Liver (tissue), 9 donors: ENCODE results near the gene INPP5A. TPM values are rescaled to one million over a fixed set of nuclear protein-coding genes. Genes with fewer than 3 reads are reported as not detected.

Experiments used
- DNase-seq: peaks from one replicate; pipeline ENCODE4 v3.0.0-alpha.2; 2017; ENCODE audit warnings: low spot score
- H3K27ac ChIP-seq, 2 donors: one replicate each; pipeline ENCODE4 v1.7.0; 2013; ENCODE audit warnings: inconsistent platforms in 2 of 2, low read length in 2 of 2, control low read depth in 1 of 2, low read depth in 1 of 2, mild to moderate bottlenecking in 1 of 2
- H3K27me3 ChIP-seq, 4 donors: one replicate each; pipeline versions ENCODE4 v1.6.1 to v1.7.0; 2013; ENCODE audit warnings: low read length in 3 of 4, inconsistent platforms in 1 of 4, mild to moderate bottlenecking in 1 of 4, moderate library complexity in 1 of 4; ENCODE audit not compliant: control insufficient read depth in 4 of 4, insufficient read depth in 4 of 4
- H3K36me3 ChIP-seq, 4 donors: one replicate each; pipeline versions ENCODE4 v1.6.1 to v1.7.0; 2013; ENCODE audit warnings: low read length in 3 of 4, mild to moderate bottlenecking in 3 of 4, low read depth in 1 of 4, moderate library complexity in 1 of 4; ENCODE audit not compliant: control insufficient read depth in 4 of 4, insufficient read depth in 3 of 4
- H3K4me1 ChIP-seq, 4 donors: one replicate each; pipeline versions ENCODE4 v1.6.1 to v1.7.0; 2013; ENCODE audit warnings: low read length in 3 of 4, mild to moderate bottlenecking in 3 of 4, moderate library complexity in 1 of 4; ENCODE audit not compliant: control insufficient read depth in 4 of 4, insufficient read depth in 4 of 4
- H3K4me3 ChIP-seq, 3 donors: one replicate each; pipeline versions ENCODE4 v1.6.1 to v1.7.0; 2013; ENCODE audit warnings: low read length in 3 of 3, control low read depth in 1 of 3, low read depth in 1 of 3, mild to moderate bottlenecking in 1 of 3
- H3K9ac ChIP-seq, 2 donors: one replicate each; pipeline ENCODE4 v1.7.0; 2013; ENCODE audit warnings: low read length in 2 of 2, mild to moderate bottlenecking in 2 of 2, moderate library complexity in 2 of 2, control low read depth in 1 of 2, low read depth in 1 of 2
- H3K9me3 ChIP-seq, 4 donors: one replicate each; pipeline versions ENCODE4 v1.6.1 to v1.7.0; 2013; ENCODE audit warnings: low read length in 3 of 4; ENCODE audit not compliant: control insufficient read depth in 4 of 4
- CTCF ChIP-seq: fragments of 150-350 bp; IDR thresholded peaks from 2 replicates; pipeline ENCODE4 v1.5.1; 2017; ENCODE audit warnings: improper control_type of control experiment, low read depth, low read length; ENCODE audit not compliant: missing input control
- EGR1 ChIP-seq, 2 donors: IDR thresholded peaks; 2 replicates each; pipeline ENCODE4 v1.6.1; 2016 to 2018; ENCODE audit warnings: antibody characterized with exemption in 2 of 2, low read depth in 2 of 2
- FOXA1 ChIP-seq: IDR thresholded peaks from 2 replicates; pipeline ENCODE4 v1.6.1; 2016; ENCODE audit warnings: antibody characterized with exemption
- FOXA2 ChIP-seq: IDR thresholded peaks from 2 replicates; pipeline ENCODE4 v1.6.1; 2016; ENCODE audit warnings: antibody characterized with exemption
- GABPA ChIP-seq, 2 donors: IDR thresholded peaks in 1 of 2; conservative IDR thresholded peaks in 1 of 2; 2 replicates each; pipeline ENCODE4 v1.6.1; 2016; ENCODE audit warnings: antibody characterized with exemption in 2 of 2, mild to moderate bottlenecking in 1 of 2, moderate library complexity in 1 of 2
- HNF4G ChIP-seq: IDR thresholded peaks from 2 replicates; pipeline ENCODE4 v1.6.1; 2016; ENCODE audit warnings: antibody characterized with exemption
- JUND ChIP-seq, 2 donors: IDR thresholded peaks; 2 replicates each; pipeline ENCODE4 v1.6.1; 2016; ENCODE audit warnings: antibody characterized with exemption in 2 of 2
- NR2F2 ChIP-seq: IDR thresholded peaks from 2 replicates; pipeline ENCODE4 v1.6.1; 2016; ENCODE audit warnings: antibody characterized with exemption
- RXRA ChIP-seq, 2 donors: IDR thresholded peaks; 2 replicates each; pipeline ENCODE4 v1.6.1; 2017 to 2018; ENCODE audit warnings: antibody characterized with exemption in 2 of 2, mild to moderate bottlenecking in 1 of 2
- TAF1 ChIP-seq: conservative IDR thresholded peaks from 2 replicates; pipeline ENCODE4 v1.6.1; 2016; ENCODE audit warnings: antibody characterized with exemption, mild to moderate bottlenecking
- YY1 ChIP-seq: IDR thresholded peaks from 2 replicates; pipeline ENCODE4 v1.6.1; 2016; ENCODE audit warnings: antibody characterized with exemption, mild to moderate bottlenecking
- ZBTB33 ChIP-seq: IDR thresholded peaks from 2 replicates; pipeline ENCODE4 v1.6.1; 2016; ENCODE audit warnings: antibody characterized with exemption
- WGBS: extraction: QIAGEN DNeasy Blood & Tissue Kit; methylation state at CpG from one replicate; pipeline ENCODE4 v1.1.7; 2013; 5-methylcytosine and 5-hydroxymethylcytosine counted together
- polyA plus RNA-seq, 2 donors: library from polyadenylated mRNA; stranded (reverse) in 1 of 2; unstranded in 1 of 2; fragments of 200-250 nt in 1 of 2; fragments of >200 nt in 1 of 2; fragmentation: Nextera tagmentation in 1 of 2; extraction: Ambion mirVana in 1 of 2; gene quantifications; one replicate each; pipeline versions ENCODE4 v1.2.1 to v1.2.3, GENCODE V29; 2013 to 2015
- total RNA-seq, 2 donors: library from RNA; depleted of rRNA; stranded (reverse); fragments of >200 nt; gene quantifications; one replicate each; pipeline ENCODE4 v1.2.3, GENCODE V29; 2014
- TF ChIP-seq, protein P1 (sequence below): IDR thresholded peaks from 2 replicates; pipeline ENCODE4 v1.6.1; 2016; ENCODE audit warnings: antibody characterized with exemption
- TF ChIP-seq, protein P2 (sequence below): IDR thresholded peaks from 2 replicates; pipeline ENCODE4 v1.6.1; 2016; ENCODE audit warnings: antibody characterized with exemption, mild to moderate bottlenecking
- donor health status: healthy.
- donor health status: healthy.
- donor health status: healthy.
- donor health status: healthy.
- donor health status: healthy.

INPP5A gene
- total and polyA plus RNA-seq, 4 donors: 4.3 to 26.5 (median 10.9) TPM

- peaks cover 0 to 4% (median 0%) of the 10 kb centered on the region in 4 donors for H3K27me3 ChIP-seq
- H3K9ac ChIP-seq: no peak overlapping the region
- H3K27ac ChIP-seq: no peak overlapping the region
- H3K36me3 ChIP-seq: no peaks in the 10 kb centered on the region
- no peaks in the 10 kb centered on the region for H3K4me1 ChIP-seq
- H3K4me3 ChIP-seq: no peak overlapping the region
- TF ChIP-seq NR2F2: no peak
- TF ChIP-seq GABPA (IDR thresholded peaks at IDR 0.05 in 1 of 2, conservative IDR thresholded peaks at IDR 0.05 in 1 of 2): no peak
- no peak for TF ChIP-seq FOXA2
- no peak for TF ChIP-seq CTCF
- TF ChIP-seq, protein P1, sequence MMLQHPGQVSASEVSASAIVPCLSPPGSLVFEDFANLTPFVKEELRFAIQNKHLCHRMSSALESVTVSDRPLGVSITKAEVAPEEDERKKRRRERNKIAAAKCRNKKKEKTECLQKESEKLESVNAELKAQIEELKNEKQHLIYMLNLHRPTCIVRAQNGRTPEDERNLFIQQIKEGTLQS: no peak
- TF ChIP-seq JUND (IDR thresholded peaks at IDR 0.05): no peak
- no peak for TF ChIP-seq ZBTB33
- no peak for TF ChIP-seq YY1
- no peak for TF ChIP-seq EGR1 (IDR thresholded peaks at IDR 0.05; ENCODE audit: low read depth in 2 of 2)
- TF ChIP-seq RXRA (IDR thresholded peaks at IDR 0.05): no peak
- DNase-seq: no peak
- 86% methylated on average over 26 of the region's 26 CpGs for WGBS
- H3K9me3 ChIP-seq: no peaks in the 10 kb centered on the region
Measured at GRCh38 chr10:132811891-132812481, 274.4 kb downstream of the INPP5A start.

DNA sequence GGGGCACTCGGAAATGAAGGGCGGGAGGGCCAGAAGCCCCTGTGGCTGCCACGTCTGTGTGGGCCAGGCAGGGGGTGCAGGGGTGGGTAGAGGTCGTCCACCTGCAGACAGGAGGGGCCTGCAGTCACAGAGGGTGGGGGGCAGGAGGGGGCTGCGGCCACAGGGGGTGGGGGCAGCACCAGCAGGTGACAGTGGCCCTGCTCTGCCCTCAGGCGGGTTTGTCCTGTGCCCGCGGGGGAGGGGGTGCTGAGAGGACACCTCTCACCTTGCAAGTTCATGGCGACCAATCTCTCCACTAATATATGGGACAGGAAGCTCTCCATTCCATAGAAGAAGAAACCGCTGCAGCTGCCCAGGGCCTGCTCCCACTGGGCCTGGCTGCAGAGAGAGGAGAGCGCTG, 274.9 kb downstream of the INPP5A start:
- H3K9ac ChIP-seq: no peak overlapping the region
- TF ChIP-seq YY1 (no peak), TAF1 (no peak), GABPA (IDR thresholded peaks at IDR 0.05 in 1 of 2, conservative IDR thresholded peaks at IDR 0.05 in 1 of 2) (no peak), FOXA1 (no peak), RXRA (IDR thresholded peaks at IDR 0.05) (no peak), NR2F2 (no peak), HNF4G (no peak), FOXA2 (no peak), ZBTB33 (no peak)
- TF ChIP-seq, protein P2, sequence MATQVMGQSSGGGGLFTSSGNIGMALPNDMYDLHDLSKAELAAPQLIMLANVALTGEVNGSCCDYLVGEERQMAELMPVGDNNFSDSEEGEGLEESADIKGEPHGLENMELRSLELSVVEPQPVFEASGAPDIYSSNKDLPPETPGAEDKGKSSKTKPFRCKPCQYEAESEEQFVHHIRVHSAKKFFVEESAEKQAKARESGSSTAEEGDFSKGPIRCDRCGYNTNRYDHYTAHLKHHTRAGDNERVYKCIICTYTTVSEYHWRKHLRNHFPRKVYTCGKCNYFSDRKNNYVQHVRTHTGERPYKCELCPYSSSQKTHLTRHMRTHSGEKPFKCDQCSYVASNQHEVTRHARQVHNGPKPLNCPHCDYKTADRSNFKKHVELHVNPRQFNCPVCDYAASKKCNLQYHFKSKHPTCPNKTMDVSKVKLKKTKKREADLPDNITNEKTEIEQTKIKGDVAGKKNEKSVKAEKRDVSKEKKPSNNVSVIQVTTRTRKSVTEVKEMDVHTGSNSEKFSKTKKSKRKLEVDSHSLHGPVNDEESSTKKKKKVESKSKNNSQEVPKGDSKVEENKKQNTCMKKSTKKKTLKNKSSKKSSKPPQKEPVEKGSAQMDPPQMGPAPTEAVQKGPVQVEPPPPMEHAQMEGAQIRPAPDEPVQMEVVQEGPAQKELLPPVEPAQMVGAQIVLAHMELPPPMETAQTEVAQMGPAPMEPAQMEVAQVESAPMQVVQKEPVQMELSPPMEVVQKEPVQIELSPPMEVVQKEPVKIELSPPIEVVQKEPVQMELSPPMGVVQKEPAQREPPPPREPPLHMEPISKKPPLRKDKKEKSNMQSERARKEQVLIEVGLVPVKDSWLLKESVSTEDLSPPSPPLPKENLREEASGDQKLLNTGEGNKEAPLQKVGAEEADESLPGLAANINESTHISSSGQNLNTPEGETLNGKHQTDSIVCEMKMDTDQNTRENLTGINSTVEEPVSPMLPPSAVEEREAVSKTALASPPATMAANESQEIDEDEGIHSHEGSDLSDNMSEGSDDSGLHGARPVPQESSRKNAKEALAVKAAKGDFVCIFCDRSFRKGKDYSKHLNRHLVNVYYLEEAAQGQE: no peak
- H3K36me3 ChIP-seq: no peaks in the 10 kb centered on the region
- 76% methylated on average over 11 of the region's 11 CpGs for WGBS
- no peaks in the 10 kb centered on the region for H3K4me1 ChIP-seq
- no peak for DNase-seq
- H3K27me3 ChIP-seq: peaks cover 0 to 4% (median 0%) of the 10 kb centered on the region in 4 donors
- no peak overlapping the region for H3K4me3 ChIP-seq
- no peaks in the 10 kb centered on the region for H3K9me3 ChIP-seq
- no peak overlapping the region for H3K27ac ChIP-seq
